GM12873 (cell line): ENCODE data around the gene NEURL4.

Source experiments
- TF ChIP-seq, protein P1 (sequence below): IDR thresholded peaks from 2 replicates; pipeline ENCODE4 v1.5.1; 2012; ENCODE audit warnings: low read depth, mild to moderate bottlenecking, moderate library complexity, low read length, control low read depth; ENCODE audit not compliant: insufficient read depth; ENCODE audit errors: missing control alignments

Gene NEURL4

DNA sequence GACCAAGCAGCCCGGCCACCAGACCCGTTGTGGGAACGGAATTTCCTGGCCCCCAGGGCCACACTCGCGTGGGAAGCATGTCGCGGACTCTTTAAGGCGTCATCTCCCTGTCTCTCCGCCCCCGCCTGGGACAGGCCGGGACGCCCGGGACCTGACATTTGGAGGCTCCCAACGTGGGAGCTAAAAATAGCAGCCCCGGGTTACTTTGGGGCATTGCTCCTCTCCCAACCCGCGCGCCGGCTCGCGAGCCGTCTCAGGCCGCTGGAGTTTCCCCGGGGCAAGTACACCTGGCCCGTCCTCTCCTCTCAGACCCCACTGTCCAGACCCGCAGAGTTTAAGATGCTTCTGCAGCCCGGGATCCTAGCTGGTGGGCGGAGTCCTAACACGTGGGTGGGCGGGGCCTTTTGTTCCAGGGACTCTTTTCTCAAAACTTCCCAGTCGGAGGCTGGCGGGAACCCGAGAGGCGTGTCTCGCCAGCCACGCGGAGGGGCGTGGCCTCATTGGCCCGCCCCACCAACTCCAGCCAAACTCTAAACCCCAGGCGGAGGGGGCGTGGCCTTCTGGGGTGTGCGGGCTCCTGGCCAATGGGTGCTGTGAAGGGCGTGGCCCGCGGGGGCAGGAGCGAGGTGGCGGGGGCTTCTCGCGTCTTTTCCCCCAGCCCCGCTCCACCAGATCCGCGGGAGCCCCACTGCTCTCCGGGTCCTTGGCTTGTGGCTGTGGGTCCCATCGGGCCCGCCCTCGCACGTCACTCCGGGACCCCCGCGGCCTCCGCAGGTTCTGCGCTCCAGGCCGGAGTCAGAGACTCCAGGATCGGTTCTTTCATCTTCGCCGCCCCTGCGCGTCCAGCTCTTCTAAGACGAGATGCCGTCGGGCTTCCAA, 47.8 kb downstream of the NEURL4 start, which contains the start of gene SLC2A4:
Gene SLC2A4 (plus strand): TSS at position 645 of the 879 bp plus-strand sequence. CDS start 217 bp downstream, at position 862.
- TF ChIP-seq, protein P1, sequence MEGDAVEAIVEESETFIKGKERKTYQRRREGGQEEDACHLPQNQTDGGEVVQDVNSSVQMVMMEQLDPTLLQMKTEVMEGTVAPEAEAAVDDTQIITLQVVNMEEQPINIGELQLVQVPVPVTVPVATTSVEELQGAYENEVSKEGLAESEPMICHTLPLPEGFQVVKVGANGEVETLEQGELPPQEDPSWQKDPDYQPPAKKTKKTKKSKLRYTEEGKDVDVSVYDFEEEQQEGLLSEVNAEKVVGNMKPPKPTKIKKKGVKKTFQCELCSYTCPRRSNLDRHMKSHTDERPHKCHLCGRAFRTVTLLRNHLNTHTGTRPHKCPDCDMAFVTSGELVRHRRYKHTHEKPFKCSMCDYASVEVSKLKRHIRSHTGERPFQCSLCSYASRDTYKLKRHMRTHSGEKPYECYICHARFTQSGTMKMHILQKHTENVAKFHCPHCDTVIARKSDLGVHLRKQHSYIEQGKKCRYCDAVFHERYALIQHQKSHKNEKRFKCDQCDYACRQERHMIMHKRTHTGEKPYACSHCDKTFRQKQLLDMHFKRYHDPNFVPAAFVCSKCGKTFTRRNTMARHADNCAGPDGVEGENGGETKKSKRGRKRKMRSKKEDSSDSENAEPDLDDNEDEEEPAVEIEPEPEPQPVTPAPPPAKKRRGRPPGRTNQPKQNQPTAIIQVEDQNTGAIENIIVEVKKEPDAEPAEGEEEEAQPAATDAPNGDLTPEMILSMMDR: no peak

DNA sequence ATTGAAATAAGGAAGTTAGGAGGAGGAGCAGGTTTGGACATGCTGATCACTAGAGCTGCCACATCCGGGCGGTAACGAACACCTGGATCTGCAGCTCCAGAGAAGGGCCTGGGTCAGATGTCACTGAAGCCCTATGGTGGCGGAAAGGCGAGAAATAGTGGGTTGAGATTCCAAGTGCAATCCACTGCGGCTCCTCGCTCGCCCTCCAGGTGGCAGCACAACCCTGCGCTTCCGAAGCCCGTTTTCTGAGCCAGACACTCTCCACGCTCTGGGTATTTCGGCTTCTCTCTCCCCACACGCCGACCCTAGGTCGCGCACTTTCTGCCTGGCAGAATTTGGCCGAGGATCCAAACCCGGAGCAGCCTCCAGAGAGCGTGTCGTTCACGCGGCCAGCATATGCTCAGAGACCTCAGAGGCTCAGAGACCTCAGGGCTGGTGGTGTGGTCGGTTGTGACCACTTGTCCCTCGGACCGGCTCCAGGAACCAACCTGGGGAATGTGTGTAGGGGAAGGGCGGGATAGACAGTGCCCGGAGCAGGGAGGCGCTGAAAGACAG, 48.5 kb downstream of the NEURL4 start:
- TF ChIP-seq, protein P1: peak; percentile 99

DNA sequence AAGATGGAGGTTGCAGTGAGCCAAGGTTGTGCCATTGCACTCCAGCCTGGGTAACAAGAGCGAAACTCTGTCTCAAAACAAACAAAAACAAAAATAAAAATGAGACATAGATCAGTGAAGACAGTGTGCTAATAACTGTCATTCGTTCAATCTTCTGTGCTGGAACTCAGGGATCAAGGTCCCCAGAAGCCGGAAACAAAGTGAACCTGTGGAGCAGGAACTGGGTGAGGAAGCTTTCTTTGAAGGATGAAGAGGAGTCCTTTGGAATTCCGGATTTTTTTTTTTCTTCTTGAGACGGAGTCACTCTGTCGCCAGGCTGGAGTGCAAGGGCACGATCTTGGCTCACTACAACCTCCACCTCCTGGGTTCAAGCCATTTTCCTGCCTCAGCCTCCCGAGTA, 49.7 kb downstream of the NEURL4 start:
- TF ChIP-seq, protein P1: no peak

DNA sequence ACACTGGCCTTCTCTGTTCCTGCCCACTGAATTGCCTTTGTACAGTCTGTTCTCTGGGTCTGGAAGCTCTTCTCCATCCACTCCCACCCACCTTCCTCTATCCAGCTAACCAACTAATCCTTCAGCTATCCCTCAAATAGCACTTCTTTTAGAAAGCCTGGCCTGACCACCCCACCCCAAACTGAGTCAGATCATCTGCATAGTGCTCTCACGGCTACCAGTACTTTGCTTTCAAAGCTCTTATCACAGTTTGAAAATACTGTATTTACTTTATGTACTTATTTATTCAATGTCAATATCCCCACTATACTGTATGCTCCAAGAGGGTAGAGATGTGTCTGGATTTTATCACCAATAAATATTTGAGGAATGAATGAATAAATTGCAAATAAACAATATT, 62.4 kb downstream of the NEURL4 start:
- TF ChIP-seq, protein P1: no peak
